ENCODE results near the gene MSL1.
"Not testable (repeated sequence)": the region's sequence is repeated elsewhere in the genome, so short reads cannot be mapped to it uniquely, and the experiment has no call there.

The MSL1 gene

GRCh38 chr17:40124279-40125141 lies 2.7 kb downstream of the MSL1 start:
- H3K4me3 ChIP-seq (ENCODE audit: low read length): peak overlapping the region; percentile 91
- H3K27me3 ChIP-seq (ENCODE audit: insufficient read depth, low read length): no peaks in the 10 kb centered on the region
- H3K4me1 ChIP-seq (ENCODE audit: insufficient read depth, low read length): peaks cover 9% of the 10 kb centered on the region; the same call in 1 of the 2 replicates
- no peak overlapping the region for H3K27ac ChIP-seq (ENCODE audit: low read length)
- peak overlapping the region; percentile 81; the same call in 1 of the 2 replicates for H3K9ac ChIP-seq (ENCODE audit: low read depth, low read length)
- peaks cover 47% of the 10 kb centered on the region for H3K36me3 ChIP-seq (ENCODE audit: insufficient read depth, low read depth, low read length)
- no peaks in the 10 kb centered on the region for H3K9me3 ChIP-seq (ENCODE audit: insufficient read depth, low read depth, low read length)

- peaks cover 95% of the 10 kb centered on the region for H3K36me3 ChIP-seq (ENCODE audit: insufficient read depth, low read depth, low read length)
- H3K4me1 ChIP-seq (ENCODE audit: insufficient read depth, low read length): no peaks in the 10 kb centered on the region
- no peak overlapping the region for H3K4me3 ChIP-seq (ENCODE audit: low read length)
- no peak overlapping the region for H3K27ac ChIP-seq (ENCODE audit: low read length)
- no peaks in the 10 kb centered on the region for H3K27me3 ChIP-seq (ENCODE audit: insufficient read depth, low read length)
- no peaks in the 10 kb centered on the region for H3K9me3 ChIP-seq (ENCODE audit: insufficient read depth, low read depth, low read length)
- H3K9ac ChIP-seq (ENCODE audit: low read depth, low read length): no peak overlapping the region
Observed at GRCh38 chr17:40129498-40129897, 7.7 kb downstream of the MSL1 start.

GRCh38 chr17:40130352-40131042 lies 8.7 kb downstream of the MSL1 start:
- Histone ChIP-seq H3K27me3 (ENCODE audit: insufficient read depth, low read length) (no peaks in the 10 kb centered on the region), H3K9me3 (ENCODE audit: insufficient read depth, low read depth, low read length) (no peaks in the 10 kb centered on the region), H3K36me3 (ENCODE audit: insufficient read depth, low read depth, low read length) (peaks cover 99% of the 10 kb centered on the region), H3K4me3 (ENCODE audit: low read length) (no peak overlapping the region), H3K27ac (ENCODE audit: low read length) (no peak overlapping the region), H3K9ac (ENCODE audit: low read depth, low read length) (no peak overlapping the region), H3K4me1 (ENCODE audit: insufficient read depth, low read length) (no peaks in the 10 kb centered on the region)

- Histone ChIP-seq H3K36me3 (ENCODE audit: insufficient read depth, low read depth, low read length) (peaks cover 84% of the 10 kb centered on the region), H3K4me1 (ENCODE audit: insufficient read depth, low read length) (no peaks in the 10 kb centered on the region), H3K27me3 (ENCODE audit: insufficient read depth, low read length) (no peaks in the 10 kb centered on the region), H3K9me3 (ENCODE audit: insufficient read depth, low read depth, low read length) (no peaks in the 10 kb centered on the region), H3K4me3 (ENCODE audit: low read length) (no peak overlapping the region), H3K27ac (ENCODE audit: low read length) (no peak overlapping the region), H3K9ac (ENCODE audit: low read depth, low read length) (no peak overlapping the region)
Observed at GRCh38 chr17:40134184-40134583, 12.4 kb downstream of the MSL1 start.

GRCh38 chr17:40135817-40136216 lies 14.0 kb downstream of the MSL1 start:
- no peak overlapping the region for H3K4me3 ChIP-seq (ENCODE audit: low read length)
- no peak overlapping the region for H3K9ac ChIP-seq (ENCODE audit: low read depth, low read length)
- peaks cover 68% of the 10 kb centered on the region for H3K36me3 ChIP-seq (ENCODE audit: insufficient read depth, low read depth, low read length)
- H3K4me1 ChIP-seq (ENCODE audit: insufficient read depth, low read length): no peaks in the 10 kb centered on the region
- H3K9me3 ChIP-seq (ENCODE audit: insufficient read depth, low read depth, low read length): no peaks in the 10 kb centered on the region
- no peaks in the 10 kb centered on the region for H3K27me3 ChIP-seq (ENCODE audit: insufficient read depth, low read length)
- H3K27ac ChIP-seq (ENCODE audit: low read length): no peak overlapping the region

- Histone ChIP-seq H3K4me1 (ENCODE audit: insufficient read depth, low read length) (peaks cover 4% of the 10 kb centered on the region; the same call in 1 of the 2 replicates), H3K9me3 (ENCODE audit: insufficient read depth, low read depth, low read length) (no peaks in the 10 kb centered on the region), H3K27me3 (ENCODE audit: insufficient read depth, low read length) (no peaks in the 10 kb centered on the region), H3K4me3 (ENCODE audit: low read length) (peak overlapping the region; percentile 77), H3K9ac (ENCODE audit: low read depth, low read length) (peak overlapping the region; percentile 85), H3K27ac (ENCODE audit: low read length) (peak overlapping the region; percentile 54), H3K36me3 (ENCODE audit: insufficient read depth, low read depth, low read length) (peaks cover 49% of the 10 kb centered on the region)
Observed at GRCh38 chr17:40139566-40140058, 17.8 kb downstream of the MSL1 start.

GRCh38 chr17:40143166-40143565 lies 21.4 kb downstream of the MSL1 start:
- H3K9ac ChIP-seq (ENCODE audit: low read depth, low read length); H3K4me1 ChIP-seq (ENCODE audit: insufficient read depth, low read length); H3K9me3 ChIP-seq (ENCODE audit: insufficient read depth, low read depth, low read length); H3K27me3 ChIP-seq (ENCODE audit: insufficient read depth, low read length); H3K4me3 ChIP-seq (ENCODE audit: low read length); H3K27ac ChIP-seq (ENCODE audit: low read length): not testable (repeated sequence)
- peaks cover 49% of the 10 kb centered on the region for H3K36me3 ChIP-seq (ENCODE audit: insufficient read depth, low read depth, low read length)

- no peak overlapping the region for H3K9ac ChIP-seq (ENCODE audit: low read depth, low read length)
- no peaks in the 10 kb centered on the region for H3K9me3 ChIP-seq (ENCODE audit: insufficient read depth, low read depth, low read length)
- H3K4me3 ChIP-seq (ENCODE audit: low read length): no peak overlapping the region
- H3K4me1 ChIP-seq (ENCODE audit: insufficient read depth, low read length): peaks cover 4% of the 10 kb centered on the region; the same call in 1 of the 2 replicates
- no peak overlapping the region for H3K27ac ChIP-seq (ENCODE audit: low read length)
- H3K27me3 ChIP-seq (ENCODE audit: insufficient read depth, low read length): no peaks in the 10 kb centered on the region
- peaks cover 73% of the 10 kb centered on the region for H3K36me3 ChIP-seq (ENCODE audit: insufficient read depth, low read depth, low read length)
Observed at GRCh38 chr17:40145476-40145875, 23.7 kb downstream of the MSL1 start.

GRCh38 chr17:40148527-40148926 lies 26.8 kb downstream of the MSL1 start:
- H3K36me3 ChIP-seq (ENCODE audit: insufficient read depth, low read depth, low read length): peaks cover 81% of the 10 kb centered on the region

GRCh38 chr17:40150276-40150675 lies 28.5 kb downstream of the MSL1 start:
- H3K36me3 ChIP-seq (ENCODE audit: insufficient read depth, low read depth, low read length): peaks cover 94% of the 10 kb centered on the region
- no peak overlapping the region for H3K9ac ChIP-seq (ENCODE audit: low read depth, low read length)
- no peaks in the 10 kb centered on the region for H3K27me3 ChIP-seq (ENCODE audit: insufficient read depth, low read length)
- H3K27ac ChIP-seq (ENCODE audit: low read length): no peak overlapping the region
- no peaks in the 10 kb centered on the region for H3K4me1 ChIP-seq (ENCODE audit: insufficient read depth, low read length)
- no peaks in the 10 kb centered on the region for H3K9me3 ChIP-seq (ENCODE audit: insufficient read depth, low read depth, low read length)
- no peak overlapping the region for H3K4me3 ChIP-seq (ENCODE audit: low read length)

More at GRCh38 chr17:40148527-40148926, 26.8 kb downstream of the MSL1 start:
- Histone ChIP-seq H3K27ac (ENCODE audit: low read length) (no peak overlapping the region), H3K4me3 (ENCODE audit: low read length) (no peak overlapping the region), H3K4me1 (ENCODE audit: insufficient read depth, low read length) (no peaks in the 10 kb centered on the region), H3K27me3 (ENCODE audit: insufficient read depth, low read length) (no peaks in the 10 kb centered on the region), H3K9ac (ENCODE audit: low read depth, low read length) (no peak overlapping the region), H3K9me3 (ENCODE audit: insufficient read depth, low read depth, low read length) (no peaks in the 10 kb centered on the region)

GRCh38 chr17:40151414-40151963 lies 29.7 kb downstream of the MSL1 start:
- Histone ChIP-seq H3K4me1 (ENCODE audit: insufficient read depth, low read length) (no peaks in the 10 kb centered on the region), H3K4me3 (ENCODE audit: low read length) (no peak overlapping the region), H3K27ac (ENCODE audit: low read length) (no peak overlapping the region), H3K9me3 (ENCODE audit: insufficient read depth, low read depth, low read length) (no peaks in the 10 kb centered on the region), H3K27me3 (ENCODE audit: insufficient read depth, low read length) (no peaks in the 10 kb centered on the region), H3K36me3 (ENCODE audit: insufficient read depth, low read depth, low read length) (peaks cover 92% of the 10 kb centered on the region), H3K9ac (ENCODE audit: low read depth, low read length) (no peak overlapping the region)
